Activated CD4-positive, alpha-beta T cell treated with anti-CD3 and anti-CD28 coated beads, Interleukin-2, Interleukin-6, amounts not matched to agents 100 ng/mL and 50 ng/mL, durations not matched to agents 16 hours and 8 hours (primary cell): ENCODE results near the gene LRP1B.

Experiments
- DNase-seq: peaks from one replicate; pipeline ENCODE4 v3.0.0-alpha.2; 2020

Gene LRP1B

DNA sequence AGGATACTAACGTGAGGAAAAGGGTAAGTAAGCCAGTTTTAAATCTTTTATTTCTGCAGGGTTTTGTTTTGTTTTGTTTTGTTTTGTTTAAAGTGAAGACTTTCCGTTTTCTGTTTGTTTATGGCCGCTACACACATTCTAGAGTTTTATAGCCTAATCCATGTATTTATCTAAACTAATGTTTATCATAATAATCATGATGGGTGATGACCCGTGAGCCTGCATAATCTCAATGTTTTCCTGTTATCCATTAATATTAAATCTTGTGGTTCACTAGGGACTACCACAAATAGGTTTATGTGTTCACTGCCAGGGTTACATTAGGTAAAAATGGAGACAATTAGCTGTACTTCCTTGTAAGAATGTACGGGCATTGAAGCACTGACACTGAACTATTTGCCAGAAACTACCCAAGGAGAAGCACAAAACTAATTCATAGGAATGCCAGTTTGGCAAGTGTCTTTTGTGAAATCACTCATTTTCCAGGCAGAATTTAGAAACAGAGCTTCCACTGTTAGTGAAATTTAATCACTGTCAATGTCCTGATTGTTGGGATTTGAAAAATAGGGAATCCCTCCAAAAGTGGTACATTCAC, 574.8 kb downstream of the LRP1B start:
- no peak for DNase-seq

DNA sequence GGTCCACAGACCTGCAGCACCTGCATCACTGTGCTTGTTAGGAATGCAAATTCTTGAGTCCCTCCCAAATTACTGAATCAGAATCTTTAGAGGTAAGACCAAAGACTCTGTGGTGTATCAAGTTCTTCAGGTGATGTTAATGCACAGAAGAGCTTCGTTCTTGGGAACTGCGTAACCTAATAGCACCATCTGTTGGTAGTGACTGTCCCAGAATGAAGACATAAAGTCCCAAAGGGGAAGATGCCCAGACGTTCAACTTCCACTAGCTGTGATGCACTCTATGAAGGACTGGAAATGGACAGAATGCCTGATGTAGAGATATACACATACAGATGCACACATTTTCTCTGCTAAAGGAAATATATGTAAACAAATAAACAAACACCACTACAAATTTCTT, 576.0 kb downstream of the LRP1B start:
- DNase-seq: no peak

DNA sequence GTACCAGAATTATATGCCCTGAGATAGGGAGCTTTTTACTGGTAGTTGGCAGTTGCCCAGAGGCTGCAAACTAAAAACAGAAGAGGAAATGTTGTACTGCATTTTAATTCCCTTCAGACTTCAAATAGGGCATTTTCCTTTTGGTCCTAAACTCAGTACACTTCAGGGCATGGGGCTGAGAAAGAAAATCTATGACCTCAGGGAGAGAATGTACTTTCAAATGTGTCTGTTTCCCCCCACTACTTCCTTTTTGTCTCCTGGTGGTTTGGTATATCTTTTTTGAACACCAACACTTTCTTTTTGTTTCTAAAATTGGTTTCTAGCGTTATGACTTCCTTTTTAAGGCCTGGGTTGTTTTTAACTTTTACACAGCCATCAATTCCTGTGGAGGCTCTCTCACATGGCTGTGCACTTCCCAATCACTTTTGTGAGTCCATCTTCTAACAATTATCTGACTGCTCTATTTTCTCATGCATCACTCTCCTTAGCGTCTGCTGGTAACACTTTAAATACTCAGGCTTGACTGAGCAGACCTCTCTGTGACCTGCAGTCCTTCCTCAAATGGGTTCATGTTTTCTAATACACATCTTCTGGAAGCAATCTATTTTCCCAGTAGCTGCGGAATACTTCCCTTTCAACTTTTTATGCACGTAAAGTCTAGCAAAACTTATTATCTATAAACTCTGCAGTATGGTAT, 596.0 kb downstream of the LRP1B start:
- no peak for DNase-seq

DNA sequence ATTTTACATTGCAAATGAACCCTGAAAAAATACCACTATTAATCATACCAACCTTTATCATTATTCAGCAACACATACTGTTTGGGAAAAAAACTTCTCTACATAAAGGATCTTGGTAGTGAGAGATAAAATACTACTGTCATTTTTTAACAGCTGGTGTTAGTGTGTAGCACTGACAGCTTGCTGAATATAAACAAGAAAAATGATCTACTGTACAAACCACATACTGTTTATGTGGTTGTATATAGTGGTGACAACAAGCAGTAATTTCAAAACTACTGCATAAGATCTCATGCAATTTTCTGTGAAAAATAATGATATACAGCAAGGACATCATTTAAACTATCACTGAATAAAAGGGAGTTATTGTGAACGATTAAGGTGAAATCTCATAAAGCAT, 601.2 kb downstream of the LRP1B start:
- DNase-seq: no peak

DNA sequence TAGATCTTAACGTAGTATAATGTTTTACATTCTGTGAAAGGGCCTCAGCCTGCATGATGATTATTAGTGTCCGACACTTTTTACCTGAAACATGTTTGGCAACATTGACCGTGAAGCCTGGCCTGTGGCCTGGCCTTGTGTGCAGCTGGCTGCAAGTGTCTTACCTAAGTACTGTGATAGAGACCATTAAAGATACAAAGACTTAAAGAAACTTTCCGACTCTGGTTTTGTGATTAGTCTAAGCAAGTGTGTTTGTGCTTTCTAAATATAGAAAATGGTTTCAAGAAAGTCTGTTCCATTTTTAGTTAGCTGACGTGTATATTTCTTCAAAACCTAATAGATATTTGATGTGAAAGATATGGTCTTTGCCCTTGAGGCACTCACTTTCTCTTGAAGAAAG, 601.8 kb downstream of the LRP1B start:
- no peak for DNase-seq

DNA sequence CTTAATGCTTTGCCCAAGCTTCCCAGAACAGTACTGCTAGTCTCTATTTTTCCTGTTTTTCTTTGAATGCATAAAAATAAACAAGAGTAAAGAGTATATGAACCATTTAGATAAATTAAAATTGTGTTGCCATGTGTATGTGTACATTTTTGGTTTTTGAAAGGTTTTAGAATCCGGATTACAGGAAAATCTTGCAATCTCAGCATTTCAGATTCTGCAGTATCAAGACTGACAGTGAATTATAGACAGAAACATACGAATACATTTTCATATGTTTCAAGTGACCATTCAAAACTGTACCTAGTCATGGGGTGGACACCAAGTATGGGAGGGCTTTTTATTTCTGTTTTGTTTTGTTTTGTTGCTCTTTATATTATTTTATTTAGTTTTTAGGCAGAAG, 604.1 kb downstream of the LRP1B start:
- no peak for DNase-seq

DNA sequence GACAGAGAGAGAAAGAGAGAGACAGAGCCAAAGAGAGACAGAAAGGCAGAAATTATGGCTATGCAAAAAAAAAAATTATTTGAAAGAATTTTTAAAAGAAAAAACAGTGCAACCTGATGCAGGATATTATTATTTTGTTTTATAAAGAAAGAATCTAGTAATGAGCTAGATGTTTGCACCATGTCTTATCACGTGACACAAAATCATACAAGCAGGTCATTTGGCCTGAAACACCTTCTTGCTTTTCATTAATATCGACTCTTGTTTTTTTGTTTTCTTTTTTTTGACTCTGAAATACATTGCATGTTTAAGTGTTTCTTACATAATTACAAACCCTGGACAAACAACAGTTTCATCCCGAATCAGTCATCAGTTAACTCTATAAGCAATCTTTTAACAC, 606.0 kb downstream of the LRP1B start:
- DNase-seq: no peak

DNA sequence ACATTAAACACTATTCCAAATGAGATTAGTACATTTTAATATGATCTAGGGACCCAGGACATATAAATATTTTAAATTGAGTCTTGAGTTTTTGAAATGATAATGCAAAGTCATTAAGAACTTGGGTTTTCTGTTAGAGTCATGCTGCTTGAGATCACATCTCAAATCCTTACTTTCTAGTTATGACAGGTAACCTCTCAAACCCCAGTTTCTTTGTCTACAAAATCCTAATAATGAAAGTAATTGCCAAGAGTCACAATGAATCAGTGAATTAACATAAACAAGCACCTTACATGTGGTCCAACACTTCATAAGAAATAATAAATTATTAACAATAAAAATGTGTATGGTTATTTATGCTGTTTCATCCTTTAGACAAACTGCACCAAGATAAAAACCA, 607.6 kb downstream of the LRP1B start:
- no peak for DNase-seq

DNA sequence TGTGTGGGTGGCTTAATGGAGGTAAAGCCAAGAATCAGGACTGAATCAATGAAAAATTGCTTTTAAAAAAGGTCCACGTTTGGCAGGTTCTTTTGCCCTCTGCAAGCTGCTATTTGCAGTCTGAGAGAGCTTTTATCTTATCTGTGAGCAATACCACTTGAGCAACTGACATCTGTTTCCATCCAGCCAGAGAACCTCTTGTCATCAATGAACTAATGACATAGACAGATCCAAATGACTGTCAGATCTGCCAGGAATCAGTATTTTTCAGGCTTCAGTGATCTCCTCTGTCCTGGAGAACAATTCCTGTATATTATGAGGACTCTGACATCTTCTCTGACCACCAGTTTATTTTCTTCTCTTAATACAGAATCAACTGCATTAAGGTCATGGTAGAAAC, 608.1 kb downstream of the LRP1B start:
- no peak for DNase-seq

DNA sequence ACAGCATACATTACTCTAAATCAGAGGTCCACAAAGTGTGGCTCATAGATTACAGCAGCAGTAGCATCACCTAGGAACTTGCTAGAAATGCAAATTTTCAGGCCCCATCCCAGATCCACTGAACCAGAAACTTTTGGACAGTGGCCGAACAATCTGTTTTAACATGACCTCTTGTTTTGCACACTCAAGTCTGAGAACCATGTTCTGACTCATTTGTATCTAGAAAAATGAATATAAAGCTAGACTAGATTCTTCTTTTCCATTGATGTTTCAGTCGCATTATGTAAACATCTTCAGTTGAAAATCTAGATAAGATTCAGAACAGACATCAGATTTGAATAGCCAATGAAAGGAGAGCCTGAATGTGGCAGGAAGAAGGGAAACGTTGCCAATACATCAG, 608.8 kb downstream of the LRP1B start:
- no peak for DNase-seq

DNA sequence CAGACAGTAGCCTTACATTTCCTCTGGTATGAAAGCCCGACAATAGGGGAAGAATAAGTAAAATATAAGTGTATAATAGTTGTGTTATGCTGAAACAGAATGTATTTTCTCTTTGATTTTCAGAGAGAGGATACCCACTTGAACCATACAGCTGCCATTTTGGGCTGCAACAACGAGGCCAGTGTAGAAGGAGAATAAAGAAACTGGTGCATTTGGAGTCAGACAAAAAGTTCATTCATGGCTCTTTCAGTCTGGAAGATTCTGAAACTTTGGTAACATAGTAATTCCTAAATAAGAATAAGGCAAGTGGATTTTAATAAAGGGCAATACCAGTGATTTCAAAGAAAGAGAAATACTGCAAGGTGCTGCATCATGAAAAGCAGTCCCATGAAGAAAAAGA, 610.9 kb downstream of the LRP1B start:
- DNase-seq: no peak

DNA sequence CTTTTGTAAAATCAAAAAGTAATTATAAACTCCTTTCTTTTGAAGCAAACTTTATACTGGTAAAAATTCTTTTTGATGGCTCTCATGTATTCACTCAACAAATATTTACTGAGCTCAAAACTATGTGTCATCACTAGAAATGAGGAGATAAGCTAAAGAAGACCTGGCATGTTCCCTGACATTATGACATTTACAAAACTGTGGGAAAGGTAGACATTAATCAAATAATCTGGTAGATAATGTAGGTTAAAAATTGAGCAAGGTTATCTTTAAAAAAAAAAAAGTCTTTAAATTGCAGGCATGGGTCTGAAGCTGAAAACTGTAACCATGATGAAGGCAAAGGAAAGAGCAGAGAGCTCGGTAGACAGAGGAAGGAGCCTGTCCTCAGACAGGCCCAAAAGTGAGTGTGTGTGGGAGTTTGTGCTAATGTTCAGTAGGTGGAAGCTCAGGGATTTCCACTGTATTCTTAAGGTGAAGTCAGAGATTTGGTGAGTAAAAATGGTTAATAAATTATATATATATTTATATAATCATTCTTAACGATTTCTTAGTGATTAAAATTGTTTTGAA, 612.9 kb downstream of the LRP1B start:
- no peak for DNase-seq

DNA sequence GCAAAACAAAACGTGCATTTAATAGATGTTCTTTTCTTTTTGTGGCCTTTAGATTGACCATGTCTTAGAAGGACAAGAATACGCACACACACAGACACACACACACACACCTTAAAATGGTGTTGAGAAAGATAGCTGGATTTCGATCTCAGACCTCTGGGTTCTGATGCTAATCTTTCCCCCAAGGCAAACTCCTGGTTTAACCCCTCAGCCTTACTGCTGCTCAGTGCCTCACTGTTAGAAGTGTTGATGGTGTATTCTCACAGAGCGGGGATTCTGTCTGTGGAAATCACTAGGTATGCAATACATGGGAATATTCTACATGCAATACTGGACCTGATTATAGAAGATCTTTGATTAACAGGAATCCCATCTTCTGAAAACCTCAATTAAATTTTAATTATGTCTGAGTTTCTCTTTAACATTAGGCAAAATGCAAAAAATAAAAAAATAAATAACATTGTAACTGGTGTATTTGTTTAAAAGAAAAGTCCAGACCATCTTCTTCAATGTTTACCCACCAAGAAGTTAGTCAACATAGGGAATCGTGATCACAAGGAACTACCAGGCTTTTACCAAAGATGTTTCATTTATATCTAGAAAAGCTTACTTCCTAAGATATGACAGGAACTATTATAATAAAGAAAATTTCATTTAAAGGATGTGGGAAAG, 613.5 kb downstream of the LRP1B start:
- no peak for DNase-seq

DNA sequence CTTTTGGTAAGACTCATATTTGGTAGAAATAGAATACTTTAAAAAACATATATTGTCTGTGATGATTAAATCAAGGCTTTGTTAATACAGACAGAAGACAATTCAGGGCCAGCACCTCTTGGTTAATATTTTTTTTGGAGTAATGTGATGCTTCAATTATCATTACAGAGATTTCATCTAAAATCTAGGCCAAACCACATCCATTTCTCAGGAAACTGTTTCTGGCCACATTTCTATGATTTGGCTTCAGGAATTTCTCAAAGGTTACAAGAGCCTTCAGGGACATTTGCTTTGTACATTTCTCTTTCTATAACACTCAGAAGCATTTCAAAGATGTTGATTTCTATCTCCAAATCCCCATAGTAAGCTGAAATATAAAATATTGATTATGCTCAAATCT, 614.9 kb downstream of the LRP1B start:
- no peak for DNase-seq

DNA sequence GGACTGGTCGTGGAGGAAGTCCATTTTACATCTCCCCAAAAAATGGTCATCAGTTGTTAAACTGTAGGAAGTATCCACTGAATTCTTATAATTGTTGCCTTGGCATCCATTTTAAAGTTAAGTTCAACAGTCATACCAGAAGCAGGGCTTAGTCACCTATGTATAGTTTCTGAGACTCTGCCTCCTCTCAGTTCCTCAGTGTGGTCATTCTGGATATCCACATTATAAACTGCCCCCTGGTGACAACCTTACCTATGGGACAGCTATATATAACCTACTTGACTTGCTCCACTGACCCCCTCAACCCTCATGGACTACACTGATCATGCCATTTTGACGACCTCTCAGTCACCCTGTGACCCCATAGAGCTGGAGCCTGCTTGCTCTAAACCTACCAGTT, 617.0 kb downstream of the LRP1B start:
- DNase-seq: no peak

DNA sequence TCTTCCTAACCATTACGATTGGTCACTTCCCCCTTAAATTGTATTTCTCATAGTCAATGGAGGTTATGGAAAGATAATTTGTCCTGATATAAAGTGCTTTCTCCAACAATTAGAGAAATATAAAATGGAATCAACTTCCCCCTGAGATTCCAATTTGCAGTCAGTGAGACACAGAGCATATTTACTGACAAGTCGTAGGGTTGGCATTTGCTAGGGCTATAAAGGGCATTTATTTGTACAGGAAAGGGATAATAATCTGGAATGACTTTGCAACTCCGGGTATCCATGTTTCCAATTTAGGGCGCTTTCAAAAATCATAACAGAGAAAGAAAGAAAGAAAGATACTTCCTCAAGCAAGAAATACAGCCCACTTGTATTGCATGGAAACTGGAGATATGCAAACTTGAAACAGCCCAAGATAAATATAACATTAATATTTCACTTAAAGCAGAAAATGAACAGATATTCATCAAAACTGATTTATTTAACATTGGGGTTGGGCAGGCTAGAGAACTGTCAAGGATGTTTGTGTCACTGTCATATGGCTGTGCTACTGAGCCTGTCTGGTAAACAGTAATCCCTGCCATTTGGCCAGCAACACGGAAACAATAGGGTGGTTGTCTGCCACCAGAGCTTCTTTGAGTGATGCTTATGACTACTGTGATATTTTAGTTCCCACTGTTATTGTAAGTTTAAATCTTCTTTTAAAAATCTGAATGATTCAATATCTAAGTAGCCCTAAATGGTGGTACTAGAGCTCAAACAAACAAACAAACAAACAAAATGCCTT, 621.8 kb downstream of the LRP1B start:
- no peak for DNase-seq

DNA sequence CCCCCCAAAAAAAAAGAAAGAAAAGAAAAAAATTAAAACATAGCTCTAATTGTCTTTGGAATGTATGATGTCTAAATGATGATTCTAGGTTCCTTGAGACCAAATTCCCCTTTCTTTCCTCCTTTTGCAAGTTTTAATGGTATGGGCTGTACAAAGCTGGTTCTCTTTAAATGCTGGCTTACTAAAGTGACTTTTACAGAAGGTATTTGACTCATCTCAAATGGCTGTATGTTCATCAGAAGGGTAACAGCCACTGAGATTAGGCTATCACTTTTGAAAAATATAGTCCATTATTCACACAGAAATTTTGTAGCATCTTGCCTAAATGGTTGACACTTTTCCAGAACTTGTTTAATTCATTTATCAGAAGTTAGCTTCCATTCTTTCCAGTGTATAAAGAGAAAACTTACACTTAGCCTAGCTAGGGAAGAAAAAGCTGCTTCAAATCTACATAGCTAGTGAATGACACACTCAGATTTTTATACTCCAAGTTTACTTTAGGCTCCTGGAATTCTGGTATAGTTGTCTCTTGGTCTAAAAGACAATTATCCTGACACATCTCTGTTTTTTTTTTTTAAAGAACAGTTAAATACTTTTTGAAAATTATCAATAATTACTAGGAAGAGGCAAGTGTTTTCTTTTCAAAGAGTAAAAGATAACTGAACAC, 622.6 kb downstream of the LRP1B start:
- DNase-seq: no peak

DNA sequence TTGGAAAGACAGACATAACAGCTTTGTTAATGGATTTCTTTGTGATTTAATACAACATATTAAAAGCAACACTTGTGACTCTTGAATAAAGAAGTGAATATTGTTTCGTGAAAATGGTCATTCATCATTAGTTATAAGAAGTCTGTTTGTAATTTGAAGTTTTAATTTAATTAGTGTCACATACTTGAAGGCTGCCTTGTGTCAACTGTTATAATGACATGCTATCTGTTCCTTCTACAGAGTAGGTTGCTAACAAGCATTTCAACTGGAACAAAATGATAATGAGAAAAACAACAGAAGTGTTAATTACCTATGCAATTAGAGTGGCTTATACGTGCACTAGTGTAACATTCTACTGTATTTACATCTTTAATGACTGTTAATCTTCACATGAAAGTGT, 624.7 kb downstream of the LRP1B start:
- DNase-seq: no peak

DNA sequence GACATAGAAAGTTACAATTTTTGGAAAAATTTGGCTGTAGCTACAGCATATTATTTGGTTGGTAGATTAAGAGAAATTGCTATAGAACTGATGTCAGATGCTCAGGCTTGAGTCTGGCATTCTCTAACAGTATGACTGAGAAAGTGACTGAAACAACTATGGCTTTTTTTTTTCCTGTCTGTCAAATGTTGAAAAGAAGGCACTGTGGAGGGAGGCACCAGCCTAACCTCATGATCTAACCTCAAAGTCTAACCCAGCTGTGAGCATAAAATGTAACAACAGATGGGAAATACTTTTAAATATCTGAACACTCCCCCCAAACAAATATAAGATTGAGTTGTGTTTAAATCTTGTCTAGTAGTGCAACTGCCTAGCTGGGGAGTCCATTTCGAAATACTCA, 629.1 kb downstream of the LRP1B start:
- no peak for DNase-seq

DNA sequence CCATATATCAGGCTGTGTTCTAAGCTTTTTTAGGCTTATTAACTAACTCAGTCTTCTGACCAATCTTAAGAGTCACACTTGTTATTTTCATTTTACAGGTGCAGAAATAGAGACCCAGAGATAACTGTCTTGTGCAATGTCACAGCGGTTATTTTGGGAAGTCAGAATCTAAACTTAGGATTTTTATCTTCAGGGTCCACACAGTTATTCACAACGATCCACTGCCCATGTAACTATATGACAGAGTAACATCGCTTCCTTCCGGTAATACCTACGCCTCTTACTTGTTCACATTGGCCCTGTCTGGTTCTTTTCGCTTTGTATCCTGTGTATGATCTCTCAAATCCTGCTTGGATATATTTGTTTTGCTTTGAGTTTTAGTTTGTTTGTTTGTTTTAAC, 631.7 kb downstream of the LRP1B start:
- DNase-seq: no peak

DNA sequence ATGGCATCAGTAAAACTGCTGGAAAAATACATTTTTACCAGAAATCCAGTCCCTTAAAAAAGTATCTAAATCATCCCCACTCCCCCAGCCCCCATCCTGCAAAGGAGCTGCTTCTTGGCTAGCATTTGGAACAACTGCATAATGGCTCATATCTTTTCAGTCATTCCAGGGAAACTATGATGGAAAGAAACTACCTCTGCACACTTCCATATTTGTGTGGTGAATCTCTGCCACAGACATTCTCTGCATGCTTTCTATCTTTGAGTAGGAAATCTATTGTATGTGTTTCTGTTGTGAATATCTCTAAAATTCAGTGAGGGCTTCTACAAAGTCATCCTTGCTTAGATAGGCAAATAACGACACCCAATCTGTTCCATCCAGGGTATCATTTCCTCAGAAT, 632.3 kb downstream of the LRP1B start:
- no peak for DNase-seq

DNA sequence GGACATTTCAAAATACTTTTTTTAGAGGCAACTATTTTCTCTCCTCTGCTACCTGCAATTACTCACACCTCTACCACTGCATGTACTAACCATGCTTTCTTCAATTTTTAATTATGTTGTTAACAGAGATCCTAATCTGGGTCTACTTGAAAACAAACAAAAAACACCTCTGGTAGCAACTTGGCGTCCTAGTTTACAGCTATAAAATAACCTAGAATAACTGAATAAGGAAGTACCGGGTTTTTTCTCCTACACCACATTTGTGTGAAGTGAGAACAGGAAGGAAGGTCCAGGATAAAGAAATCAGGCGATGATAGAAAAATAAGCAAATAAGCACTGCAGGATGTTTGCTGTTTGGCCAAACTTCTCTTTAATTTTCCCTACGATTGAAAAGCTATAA, 633.5 kb downstream of the LRP1B start:
- DNase-seq: no peak

DNA sequence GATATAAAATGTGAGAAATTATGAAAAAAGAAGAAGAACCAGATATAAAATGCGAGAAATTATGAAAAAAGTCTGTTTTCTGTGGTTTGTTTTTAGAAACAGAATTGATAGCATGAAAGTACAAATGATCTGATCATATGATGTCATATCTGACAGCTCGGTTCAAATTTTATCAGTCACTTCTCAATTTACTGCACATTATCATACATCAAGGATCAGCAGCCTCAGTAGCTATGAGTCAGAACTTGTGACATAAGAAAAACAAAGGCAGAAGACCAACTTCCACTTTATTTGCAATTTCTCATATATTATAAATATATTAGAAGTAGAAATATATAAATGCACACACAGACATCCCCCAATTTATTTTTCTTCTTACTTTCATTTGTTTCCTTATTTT, 634.0 kb downstream of the LRP1B start:
- DNase-seq: no peak
